GM21737 (cell line): ENCODE measurements around the gene ZAR1.
A peak's percentile ranks its signal among the peaks of the same experiment; 100 is the strongest.

Experiments
- ATAC-seq: cut with Tn5 transposase; IDR thresholded peaks from one replicate; pipeline ENCODE4 v1.9.1; 2021; ENCODE audit warnings: mild to moderate bottlenecking, moderate library complexity; ENCODE audit not compliant: unreplicated experiment

The ZAR1 gene

DNA sequence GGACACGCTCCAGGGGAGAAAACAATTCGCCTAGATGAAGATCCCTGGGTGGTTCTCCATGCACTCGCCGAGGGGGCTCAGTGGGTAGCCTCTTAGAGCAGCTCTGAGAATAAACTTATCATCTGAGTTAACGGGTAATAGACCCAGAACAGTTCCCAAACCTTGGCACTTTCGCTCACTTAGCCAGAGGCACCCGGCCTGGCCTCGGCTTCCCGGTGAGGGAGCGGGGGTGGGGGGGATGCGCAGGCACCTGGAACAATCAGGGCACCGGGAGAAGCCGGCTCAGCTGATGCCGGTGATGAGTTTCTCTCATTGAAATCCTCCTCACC lies 405 bp upstream of the ZAR1 start:
- ATAC-seq, result no peak

DNA sequence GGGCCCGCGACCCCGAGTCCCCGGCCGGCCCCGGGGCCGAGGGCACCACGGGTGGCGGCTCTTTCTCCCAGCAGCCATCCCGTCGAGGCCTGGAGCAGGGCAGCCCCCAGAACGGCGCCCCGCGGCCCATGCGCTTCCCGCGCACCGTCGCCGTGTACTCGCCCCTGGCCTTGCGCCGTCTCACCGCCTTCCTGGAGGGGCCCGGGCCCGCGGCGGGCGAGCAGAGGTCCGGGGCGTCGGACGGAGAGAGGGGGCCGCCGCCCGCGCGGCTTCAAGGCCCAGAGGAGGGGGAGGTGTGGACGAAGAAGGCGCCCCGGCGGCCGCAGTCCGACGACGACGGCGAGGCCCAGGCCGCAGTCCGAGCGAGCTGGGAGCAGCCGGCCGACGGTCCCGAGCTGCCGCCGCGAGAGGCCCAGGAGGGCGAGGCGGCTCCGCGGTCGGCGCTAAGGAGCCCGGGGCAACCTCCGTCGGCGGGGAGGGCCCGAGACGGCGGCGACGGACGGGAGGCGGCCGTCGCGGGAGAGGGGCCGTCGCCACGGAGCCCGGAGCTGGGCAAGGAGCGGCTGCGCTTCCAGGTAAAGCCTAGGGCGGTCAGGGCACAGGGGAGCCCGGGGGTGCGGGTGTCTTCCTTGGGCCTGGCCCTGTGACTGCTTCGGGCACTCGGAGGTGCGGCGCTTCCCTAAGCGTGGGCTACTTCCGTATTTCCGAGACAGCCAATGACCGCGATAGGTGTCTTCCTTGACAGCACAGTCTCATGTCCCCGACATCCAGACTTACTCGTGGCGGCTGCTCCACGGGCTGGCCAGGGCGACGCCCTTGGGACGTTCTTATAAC lies 845 bp downstream of the ZAR1 start:
- no peak for ATAC-seq

DNA sequence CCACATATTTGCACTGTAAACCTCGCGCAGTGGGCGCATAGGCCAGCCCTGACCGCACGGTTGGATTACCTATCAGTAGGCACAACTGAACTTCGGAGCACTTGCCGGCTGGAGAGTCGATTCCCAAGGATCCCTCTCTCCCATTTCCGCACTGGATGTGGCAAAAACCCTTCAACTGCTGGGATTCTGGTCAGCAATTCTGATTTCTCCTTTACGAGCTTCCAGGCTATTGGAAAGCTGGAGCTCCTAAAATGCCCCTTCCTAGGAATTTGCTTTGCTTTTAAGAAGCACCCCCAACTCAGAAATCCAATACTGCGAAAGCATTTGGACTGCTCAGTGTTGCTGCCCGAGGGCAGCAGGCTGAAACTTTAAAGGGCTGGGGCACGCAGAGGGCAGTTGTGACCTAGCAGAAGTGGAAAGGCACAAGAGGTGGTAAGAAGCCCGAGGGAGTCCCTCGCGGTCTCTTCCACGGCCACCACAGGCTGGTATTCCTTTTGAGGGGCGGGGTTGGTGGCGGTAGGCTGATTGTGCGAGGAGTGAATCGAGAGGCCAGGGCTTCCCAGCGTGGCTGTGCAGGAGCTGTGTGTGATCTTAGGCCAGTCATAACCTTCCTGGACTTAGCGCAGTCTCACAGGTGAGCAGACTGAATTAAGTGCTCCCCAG lies 1.6 kb downstream of the ZAR1 start:
- ATAC-seq, result no peak

DNA sequence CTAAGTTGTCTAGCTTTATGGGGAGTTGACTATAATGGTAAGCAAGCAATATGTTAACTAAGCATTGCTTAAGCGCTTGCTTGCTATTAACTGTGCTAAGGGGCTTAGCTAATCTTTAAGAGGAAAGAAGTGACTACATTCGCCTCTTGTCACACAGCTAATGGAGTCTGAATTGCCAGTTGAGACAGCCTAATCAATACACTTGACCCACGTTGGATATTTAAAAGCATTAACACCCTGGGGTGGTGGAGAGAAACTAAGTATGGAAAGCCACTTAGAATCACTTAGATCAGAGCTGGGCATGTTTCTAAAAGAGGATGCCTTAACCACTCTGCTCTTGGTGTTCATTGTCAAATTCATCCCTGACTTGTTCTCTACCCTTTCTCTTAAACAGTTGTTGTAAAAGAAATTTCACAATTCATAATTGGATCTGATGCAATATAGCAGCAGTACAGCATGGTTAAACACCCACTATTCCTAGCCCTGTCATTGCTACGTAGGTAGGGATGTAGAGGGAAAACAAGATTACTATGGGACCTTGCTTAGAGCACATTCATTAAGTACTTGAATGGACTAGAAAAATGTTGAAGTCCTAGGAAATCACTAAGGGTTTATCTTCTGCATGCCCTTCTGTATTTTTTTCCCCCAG lies 3.5 kb downstream of the ZAR1 start:
- ATAC-seq, result no peak

DNA sequence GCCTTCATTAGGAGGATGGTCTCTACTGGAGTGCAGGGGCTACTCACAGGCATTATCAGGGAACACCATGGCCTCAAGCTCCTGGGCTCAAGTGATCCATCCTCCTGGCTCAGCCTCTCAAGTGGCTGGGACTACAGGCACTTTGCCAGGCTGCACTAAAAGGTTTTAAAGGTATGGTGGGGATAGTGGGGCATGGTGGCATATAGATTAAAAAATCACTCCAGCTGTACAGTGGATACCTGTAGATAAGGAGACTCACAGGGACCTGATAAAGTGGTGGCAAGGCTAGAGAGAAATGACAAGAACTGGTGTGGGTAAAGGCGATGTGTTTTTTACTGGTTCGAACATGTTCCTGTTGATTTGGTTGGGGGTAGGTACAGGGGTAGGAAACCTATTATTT lies 5.9 kb downstream of the ZAR1 start:
- ATAC-seq, result no peak

DNA sequence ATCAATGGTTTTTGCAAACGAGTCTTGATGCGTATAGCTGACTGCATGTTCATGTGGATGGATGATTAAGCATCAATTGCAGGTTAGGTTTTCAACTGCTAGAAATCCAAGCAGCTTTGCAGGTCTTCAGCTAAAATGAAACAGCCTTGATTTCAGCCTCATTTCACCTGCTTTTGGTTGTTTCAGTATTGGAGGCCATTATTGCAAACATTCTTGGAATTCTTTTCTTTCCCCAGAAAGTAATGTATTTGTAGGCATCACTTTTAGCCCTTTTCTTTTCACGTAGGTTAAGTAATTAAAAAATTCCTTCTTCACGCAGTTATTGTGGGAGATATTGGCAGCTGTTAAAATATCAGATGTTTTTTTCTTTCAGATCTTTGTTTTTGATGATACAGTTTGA lies 8.8 kb downstream of the ZAR1 start:
- no peak for ATAC-seq

DNA sequence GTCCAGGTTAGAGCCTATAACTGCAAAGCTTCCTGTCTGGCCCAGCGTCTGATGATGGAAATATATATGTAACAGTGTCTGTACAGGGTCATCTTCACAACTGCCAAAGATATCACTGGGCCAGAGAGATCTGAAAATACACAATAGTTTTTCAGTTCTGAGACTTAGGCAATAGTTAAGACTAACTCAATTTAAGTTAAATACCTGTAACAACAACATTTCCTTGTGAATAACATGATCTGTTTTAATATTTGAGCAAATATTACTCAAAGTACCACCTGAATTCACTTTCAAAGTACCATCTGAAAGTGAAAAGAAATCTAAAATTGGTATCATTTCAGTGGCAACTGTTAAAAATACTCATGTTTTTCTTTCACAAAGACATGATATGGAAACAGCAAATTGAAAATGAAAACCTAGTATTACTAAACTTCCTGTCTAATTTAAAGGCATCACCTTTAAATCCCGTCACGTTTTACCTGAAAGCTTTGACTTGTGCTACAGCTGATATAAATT lies 9.6 kb downstream of the ZAR1 start:
- peak; percentile 78 for ATAC-seq

DNA sequence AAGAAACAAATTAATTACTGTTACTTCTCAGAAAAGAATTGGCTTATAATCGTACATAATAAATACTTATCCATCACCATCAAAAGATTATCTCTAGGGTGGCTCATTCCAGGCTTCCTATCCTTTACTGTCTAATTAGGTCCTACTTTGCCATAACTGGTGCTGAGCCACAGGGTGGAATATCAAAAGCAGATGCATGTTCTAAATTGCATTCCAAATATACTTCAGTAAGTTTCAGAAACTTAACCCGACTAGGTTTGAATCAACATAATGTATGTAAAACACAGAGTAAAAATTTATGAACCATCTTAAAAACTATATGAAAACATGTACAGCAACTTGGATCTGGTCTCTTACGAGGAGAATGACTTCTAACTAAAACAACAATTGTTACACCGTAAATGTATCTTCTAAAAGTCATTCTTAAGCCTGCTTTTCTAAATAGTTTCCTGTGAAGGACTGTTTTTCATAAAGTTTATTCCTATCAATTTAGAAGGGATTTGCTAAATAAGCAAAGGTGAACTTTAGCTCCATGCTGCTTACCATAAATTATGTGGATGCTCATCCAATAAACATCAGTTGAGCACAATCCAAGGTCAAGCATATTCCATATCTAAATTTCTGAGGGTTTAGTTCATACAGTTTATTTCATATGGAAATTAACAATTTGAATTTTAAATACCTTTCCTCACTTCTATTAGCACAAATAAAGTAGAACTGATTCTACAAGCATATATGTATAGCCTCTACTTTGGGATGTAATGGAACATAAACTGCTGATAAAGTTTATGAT lies 13.4 kb downstream of the ZAR1 start:
- ATAC-seq, result no peak

DNA sequence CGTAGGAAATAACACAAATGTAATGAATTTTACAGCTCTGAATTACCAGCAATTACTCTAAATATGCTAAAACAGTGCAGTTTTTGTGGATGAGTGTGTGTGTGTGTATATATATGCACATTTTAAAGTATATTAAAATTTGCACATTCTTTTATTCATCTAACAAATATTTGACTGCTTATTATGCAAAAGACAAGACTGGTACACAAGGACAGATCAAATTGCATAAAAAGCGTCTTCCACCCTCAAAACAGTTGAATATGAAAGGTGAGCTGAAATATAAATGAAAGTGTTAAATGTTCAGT lies 13.9 kb downstream of the ZAR1 start:
- no peak for ATAC-seq

DNA sequence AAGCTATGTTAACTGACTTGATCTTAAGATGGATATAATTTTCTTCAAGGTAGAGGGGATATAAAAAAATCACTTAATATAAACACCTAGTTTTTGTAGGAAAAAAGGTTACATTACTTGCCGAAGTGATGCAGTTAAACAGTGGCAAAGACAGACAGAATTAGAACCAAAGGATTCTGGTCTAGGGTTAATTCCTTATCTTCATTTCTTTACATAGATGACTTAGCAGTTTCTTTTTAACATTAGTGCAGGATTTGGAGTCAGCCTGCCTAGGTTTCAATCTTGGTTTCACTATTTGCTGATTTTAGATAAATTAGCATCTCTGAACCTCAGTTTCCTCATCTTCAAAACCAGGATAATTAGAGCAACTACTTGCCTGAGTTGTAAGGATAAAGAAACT lies 14.3 kb downstream of the ZAR1 start:
- ATAC-seq, result no peak

DNA sequence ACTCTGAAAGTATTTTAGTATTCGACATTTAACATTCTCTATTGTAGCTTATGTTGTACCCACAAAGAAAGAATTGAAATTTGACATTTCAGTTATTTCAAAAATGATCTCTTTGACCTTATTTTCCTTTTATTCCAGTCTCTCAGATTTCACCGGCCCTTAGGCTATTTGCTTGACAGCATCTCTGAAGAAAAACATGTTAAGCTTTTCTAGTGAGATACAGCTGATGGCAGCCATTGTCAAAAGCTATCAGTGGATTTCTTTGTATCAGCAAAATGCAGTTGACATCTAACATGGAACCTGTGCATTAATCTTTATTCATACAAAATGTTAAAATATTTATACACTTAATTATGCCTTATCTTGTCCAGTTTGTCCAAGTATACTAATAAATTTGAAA lies 16.7 kb downstream of the ZAR1 start:
- ATAC-seq, result no peak

DNA sequence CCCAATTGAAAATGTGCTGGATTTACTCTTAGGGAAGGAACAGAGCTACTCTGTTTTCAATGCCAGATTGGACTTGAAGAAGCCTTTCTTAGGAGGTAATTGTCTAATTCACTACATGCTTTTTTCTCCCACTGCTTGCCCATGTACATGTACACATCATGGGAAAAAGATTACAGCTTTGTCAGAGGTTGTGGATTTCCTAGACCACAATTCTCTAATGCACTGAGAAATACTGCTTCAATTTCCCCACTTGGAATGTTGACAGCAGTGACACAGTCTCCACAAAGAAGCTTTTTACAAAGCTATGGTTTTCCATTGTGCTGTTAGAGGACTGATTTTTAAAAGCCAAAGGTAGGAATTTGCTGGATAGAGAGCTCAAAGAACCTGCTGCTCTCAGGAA lies 19.5 kb downstream of the ZAR1 start:
- ATAC-seq, result no peak

DNA sequence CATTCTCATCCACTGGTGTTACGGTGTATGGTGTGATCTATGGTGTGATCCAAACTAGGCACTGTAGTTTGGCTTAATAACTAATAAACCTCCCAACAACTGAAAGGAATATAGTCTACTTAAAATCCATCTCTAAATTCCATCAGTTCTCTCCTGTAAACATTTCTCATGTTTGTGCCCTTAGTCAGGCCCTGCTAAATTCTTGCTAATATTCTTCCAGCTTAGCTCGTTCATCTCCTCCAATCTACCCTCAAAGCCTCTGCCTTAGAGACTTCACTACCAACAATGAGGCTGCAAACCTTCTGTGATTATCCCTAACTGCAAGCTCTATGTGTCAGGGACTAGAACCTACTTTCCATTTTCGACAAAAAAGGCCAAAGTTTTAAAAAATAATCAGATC lies 28.1 kb downstream of the ZAR1 start:
- ATAC-seq, result no peak

DNA sequence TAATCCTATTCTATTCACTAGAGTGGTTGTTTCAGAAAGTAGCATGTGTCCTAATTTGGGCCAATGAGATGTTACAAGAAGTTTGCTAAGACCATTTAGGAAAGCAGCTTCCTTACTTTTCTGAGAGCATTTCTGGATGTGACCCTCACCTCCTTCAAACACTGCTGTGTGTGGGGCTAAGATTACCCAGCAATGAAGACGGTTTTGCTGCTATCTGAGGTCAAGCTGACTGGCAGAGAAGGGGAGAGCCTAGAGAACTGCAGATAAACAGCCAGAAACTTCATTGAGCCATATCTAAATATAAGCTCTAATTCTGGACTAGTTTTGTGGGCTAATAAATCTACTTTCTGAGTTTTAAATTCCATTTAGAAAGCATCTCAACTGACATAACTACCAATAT lies 36.4 kb downstream of the ZAR1 start:
- ATAC-seq, result no peak

DNA sequence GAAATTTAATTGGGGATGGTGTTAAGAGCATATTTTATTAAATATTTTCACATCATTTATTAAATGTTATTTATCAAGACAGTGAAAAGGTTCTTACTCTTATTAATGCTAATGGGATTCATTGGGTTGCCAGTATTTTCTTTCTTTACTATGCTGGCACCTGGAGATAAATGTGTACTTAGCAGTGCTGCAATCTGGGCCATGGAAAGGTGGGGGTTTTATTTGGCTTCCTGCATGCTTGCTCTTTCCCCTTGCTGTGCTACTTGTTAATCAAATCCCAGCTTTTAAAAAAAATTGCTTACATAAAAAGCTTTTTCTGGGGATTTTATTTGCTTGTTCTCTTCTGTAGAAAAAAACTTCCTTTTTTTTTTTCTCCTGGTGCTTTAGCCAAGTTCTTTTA lies 48.3 kb downstream of the ZAR1 start:
- no peak for ATAC-seq

DNA sequence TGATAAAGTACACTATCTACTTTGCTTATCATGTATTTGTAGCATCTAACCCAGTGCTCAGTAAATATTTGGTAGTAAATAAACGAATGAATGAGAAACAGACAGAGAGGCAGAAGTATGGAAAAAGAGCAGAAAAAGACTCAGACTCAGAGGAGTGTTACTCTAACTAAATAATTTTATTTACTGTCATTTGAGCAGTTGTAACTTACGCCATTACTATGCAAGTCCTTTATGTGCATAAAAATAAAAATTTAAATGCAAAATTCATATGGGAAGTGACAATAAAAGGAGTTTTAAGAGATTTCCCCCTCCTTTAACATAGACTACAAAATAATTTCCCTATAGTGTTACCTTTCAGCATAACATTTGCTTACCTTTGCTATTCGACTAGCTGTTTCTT lies 49.5 kb downstream of the ZAR1 start:
- no peak for ATAC-seq

DNA sequence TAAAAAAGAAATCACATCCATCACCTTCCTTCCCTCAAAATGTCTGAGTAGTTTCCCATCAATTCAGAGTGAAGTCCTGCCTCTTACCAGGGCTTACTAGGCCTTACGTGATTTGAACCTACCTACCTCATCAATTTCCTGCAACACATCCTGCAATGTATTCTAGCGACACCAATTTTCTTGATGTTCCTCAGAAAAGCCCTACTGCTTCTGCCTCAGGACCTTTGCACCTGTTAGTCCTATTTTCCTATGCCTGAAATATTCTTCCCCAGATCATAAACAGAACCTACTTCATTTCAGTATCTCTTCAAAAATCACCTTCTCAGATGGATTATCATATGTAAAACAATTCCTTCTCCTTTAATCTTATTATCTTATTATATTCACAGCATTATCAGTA lies 52.8 kb downstream of the ZAR1 start:
- ATAC-seq, result no peak

DNA sequence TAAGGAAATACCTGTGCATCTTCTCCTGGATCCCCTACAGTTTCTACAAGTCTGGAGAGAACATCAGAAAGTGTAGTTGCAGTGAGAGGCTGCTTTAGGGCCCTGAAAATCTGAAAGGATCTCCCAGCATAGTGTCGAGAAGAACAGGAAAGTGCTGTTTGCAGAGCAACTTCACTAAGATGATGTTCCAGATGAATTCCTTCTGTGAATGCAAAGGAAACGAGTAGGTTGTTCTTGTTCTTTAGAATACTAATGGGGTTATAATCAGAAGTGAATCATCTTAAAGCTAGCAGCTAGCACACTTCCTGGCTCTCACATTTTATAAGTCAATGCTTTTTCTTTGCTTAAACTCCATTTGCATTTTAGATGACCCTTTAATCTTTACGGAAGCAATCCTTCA lies 53.7 kb downstream of the ZAR1 start:
- no peak for ATAC-seq
